Neural progenitor cell (in vitro differentiated cells): ENCODE measurements around the gene DLK1.

Experiments
- EZH2 ChIP-seq: fragments of 200-600 bp; sonication (generic); IDR thresholded peaks from 2 replicates; pipeline ENCODE4 v1.6.1; 2017; ENCODE audit warnings: antibody characterized with exemption, mild to moderate bottlenecking, moderate library complexity
- EZH2phosphoT487 ChIP-seq: fragments of 200-600 bp; sonication (generic); IDR thresholded peaks from 2 replicates; pipeline ENCODE4 v1.6.1; 2017; ENCODE audit warnings: antibody characterized with exemption
- TF ChIP-seq, protein P1 (sequence below): fragments of 200-600 bp; sonication (generic); IDR thresholded peaks from 2 replicates; pipeline ENCODE4 v1.5.1; 2017; ENCODE audit warnings: antibody characterized with exemption, mild to moderate bottlenecking

DNA sequence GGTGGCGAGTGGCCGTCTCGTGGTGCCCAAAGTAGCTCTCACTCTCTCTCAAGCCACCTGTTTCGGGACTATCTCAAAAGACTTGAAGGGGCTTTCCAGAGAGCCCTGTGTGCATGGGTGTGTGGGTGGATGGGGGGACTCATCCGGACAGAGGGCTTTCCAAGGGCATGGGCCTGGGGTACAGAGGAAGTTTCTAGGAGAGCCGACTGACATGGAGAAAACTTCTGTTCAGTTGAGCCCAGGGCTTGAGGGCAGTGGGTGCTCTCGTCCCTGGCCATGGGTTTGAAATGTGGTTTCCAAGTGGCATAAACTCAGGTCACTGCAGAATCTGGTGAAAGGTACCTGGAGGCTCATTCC is 51.8 kb downstream of the DLK1 start:
- TF ChIP-seq, protein P1, sequence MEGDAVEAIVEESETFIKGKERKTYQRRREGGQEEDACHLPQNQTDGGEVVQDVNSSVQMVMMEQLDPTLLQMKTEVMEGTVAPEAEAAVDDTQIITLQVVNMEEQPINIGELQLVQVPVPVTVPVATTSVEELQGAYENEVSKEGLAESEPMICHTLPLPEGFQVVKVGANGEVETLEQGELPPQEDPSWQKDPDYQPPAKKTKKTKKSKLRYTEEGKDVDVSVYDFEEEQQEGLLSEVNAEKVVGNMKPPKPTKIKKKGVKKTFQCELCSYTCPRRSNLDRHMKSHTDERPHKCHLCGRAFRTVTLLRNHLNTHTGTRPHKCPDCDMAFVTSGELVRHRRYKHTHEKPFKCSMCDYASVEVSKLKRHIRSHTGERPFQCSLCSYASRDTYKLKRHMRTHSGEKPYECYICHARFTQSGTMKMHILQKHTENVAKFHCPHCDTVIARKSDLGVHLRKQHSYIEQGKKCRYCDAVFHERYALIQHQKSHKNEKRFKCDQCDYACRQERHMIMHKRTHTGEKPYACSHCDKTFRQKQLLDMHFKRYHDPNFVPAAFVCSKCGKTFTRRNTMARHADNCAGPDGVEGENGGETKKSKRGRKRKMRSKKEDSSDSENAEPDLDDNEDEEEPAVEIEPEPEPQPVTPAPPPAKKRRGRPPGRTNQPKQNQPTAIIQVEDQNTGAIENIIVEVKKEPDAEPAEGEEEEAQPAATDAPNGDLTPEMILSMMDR, result no peak
- TF ChIP-seq EZH2, result no peak
- TF ChIP-seq EZH2phosphoT487, result no peak
